ENCODE results near the gene TEX51. TPM values are rescaled to one million over a fixed set of nuclear protein-coding genes. Genes with fewer than 3 reads are reported as not detected.

The TEX51 gene
- total RNA-seq, 6 experiments from 2014 or later = 0.66 TPM; not detected in 5

DNA sequence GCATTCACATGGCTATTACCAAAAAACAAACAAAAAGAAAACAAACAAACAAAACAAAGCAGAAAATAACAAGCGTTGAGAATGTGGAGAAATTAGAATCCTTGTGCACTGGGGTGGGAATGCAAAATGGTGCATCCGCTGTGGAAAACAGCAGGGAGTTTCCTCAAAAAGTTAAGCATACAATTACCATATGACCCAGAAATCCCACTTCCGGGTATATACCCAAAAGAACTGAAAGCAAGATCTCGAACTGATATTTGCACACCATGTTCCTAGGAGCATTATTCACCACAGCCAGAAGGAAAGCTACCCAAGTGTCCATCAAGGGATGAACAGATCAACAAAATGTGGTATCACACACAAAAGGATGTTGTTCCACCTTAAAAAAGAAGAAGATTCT is 17.9 kb upstream of the TEX51 start:
- H3K27ac ChIP-seq = no peak overlapping the region
- H3K9me3 ChIP-seq = no peaks in the 10 kb centered on the region
- TF ChIP-seq CTCF (IDR thresholded peaks at IDR 0.05) (no peak), POLR2A (IDR thresholded peaks at IDR 0.05) (no peak)
- no peaks in the 10 kb centered on the region for H3K36me3 ChIP-seq
- no peaks in the 10 kb centered on the region for H3K27me3 ChIP-seq
- 46% methylated on average over 4 of the region's 4 CpGs for WGBS (ENCODE audit: insufficient coverage, low coverage, low lambda C conversion rate, missing lambda C conversion rate)
- H3K4me3 ChIP-seq = no peak overlapping the region
- H3K4me1 ChIP-seq = no peaks in the 10 kb centered on the region
- intact Hi-C loops (cut with DNase I) = no loop called here
- DNase-seq = peak in 1 of 3 donors; percentile 11
- ATAC-seq = no peak

GRCh38 chr2:126881591-126881990 is 17.1 kb upstream of the TEX51 start:
- H3K36me3 ChIP-seq = no peaks in the 10 kb centered on the region
- intact Hi-C loops (cut with DNase I) = no loop called here
- TF ChIP-seq CTCF (IDR thresholded peaks at IDR 0.05) (no peak), POLR2A (IDR thresholded peaks at IDR 0.05) (no peak)
- H3K4me3 ChIP-seq = no peak overlapping the region
- peak in 1 of 3 donors; percentile 22 for DNase-seq
- no peaks in the 10 kb centered on the region for H3K4me1 ChIP-seq
- no peaks in the 10 kb centered on the region for H3K27me3 ChIP-seq
- no peak for ATAC-seq
- H3K9me3 ChIP-seq = no peaks in the 10 kb centered on the region
- H3K27ac ChIP-seq = no peak overlapping the region
- 74% methylated on average over 6 of the region's 9 CpGs for WGBS (ENCODE audit: insufficient coverage, low coverage, low lambda C conversion rate, missing lambda C conversion rate)

- 20% methylated on average over 2 of the region's 2 CpGs for WGBS (ENCODE audit: insufficient coverage, low coverage, low lambda C conversion rate, missing lambda C conversion rate)
- H3K9me3 ChIP-seq = no peaks in the 10 kb centered on the region
- H3K27ac ChIP-seq = no peak overlapping the region
- no peaks in the 10 kb centered on the region for H3K27me3 ChIP-seq
- H3K36me3 ChIP-seq = no peaks in the 10 kb centered on the region
- TF ChIP-seq CTCF (IDR thresholded peaks at IDR 0.05) (no peak), POLR2A (IDR thresholded peaks at IDR 0.05) (no peak)
- intact Hi-C loops (cut with DNase I) = no loop called here
- DNase-seq (no peak), ATAC-seq (no peak)
- H3K4me1 ChIP-seq = no peaks in the 10 kb centered on the region
- H3K4me3 ChIP-seq = no peak overlapping the region
Measured at GRCh38 chr2:126882181-126882580, 16.5 kb upstream of the TEX51 start.

DNA sequence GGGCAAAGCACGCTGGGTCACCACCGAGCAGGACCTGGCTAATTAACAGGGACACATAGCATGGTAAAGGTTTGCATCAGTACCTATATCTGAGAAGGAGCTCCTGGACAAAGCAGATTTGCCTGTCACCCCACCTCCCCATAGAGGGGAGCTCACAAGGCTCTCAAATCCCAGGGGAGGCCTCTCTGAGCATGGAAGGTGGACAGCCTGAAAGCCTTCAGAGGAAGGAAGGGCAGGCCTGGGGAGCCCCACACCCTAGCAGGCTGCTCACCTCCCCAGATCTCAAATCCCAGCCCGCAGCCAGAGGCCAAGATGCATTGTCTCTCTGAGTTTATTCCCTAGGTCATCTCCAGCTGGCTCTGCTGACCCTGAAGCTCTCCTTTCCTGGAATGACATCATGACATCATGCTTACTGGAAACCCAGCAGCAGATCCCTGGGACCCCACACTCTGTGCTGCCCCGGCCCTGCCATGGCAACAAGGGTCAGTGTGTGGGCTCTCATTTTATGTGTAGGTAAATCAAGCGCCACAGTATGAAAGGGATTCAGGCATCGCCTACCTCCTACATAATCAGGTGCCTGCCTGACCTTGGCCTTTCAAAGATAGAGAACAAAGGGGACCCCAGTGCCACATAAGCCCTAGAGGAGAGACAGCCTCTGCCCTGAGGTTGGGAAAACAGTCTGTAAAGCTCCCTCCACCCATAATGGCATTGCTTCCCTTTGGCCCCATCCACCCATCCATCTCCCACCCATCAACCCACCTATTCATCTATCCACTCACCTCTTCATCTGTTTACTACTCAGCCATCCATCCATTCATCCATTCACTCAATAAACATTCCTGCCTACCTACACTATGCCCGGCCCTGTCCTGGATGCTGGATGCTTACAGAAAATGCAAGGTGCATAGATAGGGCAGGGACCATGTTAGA is 15.7 kb upstream of the TEX51 start:
- H3K4me3 ChIP-seq = no peak overlapping the region
- intact Hi-C loops (cut with DNase I) = no loop called here
- ATAC-seq = no peak
- WGBS (ENCODE audit: insufficient coverage, low coverage, low lambda C conversion rate, missing lambda C conversion rate) = 71% methylated on average over 5 of the region's 7 CpGs
- no peaks in the 10 kb centered on the region for H3K9me3 ChIP-seq
- H3K4me1 ChIP-seq = no peaks in the 10 kb centered on the region
- DNase-seq = peak in 1 of 3 donors; percentile 25
- TF ChIP-seq POLR2A (IDR thresholded peaks at IDR 0.05) (no peak), CTCF (IDR thresholded peaks at IDR 0.05) (no peak)
- H3K27me3 ChIP-seq = no peaks in the 10 kb centered on the region
- no peaks in the 10 kb centered on the region for H3K36me3 ChIP-seq
- H3K27ac ChIP-seq = no peak overlapping the region

All from right lobe of liver (tissue), 6 donors.